Endothelial cell (in vitro differentiated cells): ENCODE results near the gene JAKMIP2. TPM values are rescaled to one million over a fixed set of nuclear protein-coding genes. Genes with fewer than 3 reads are reported as not detected.

ENCODE experiments used
- DNase-seq: peaks from one replicate; pipeline ENCODE4 v3.0.0; 2021; ENCODE audit warnings: low spot score
- H3K27ac Mint-ChIP-seq: one replicate; pipeline ENCODE4 v1.8.0; 2021; ENCODE audit warnings: mixed read lengths, inconsistent platforms; ENCODE audit not compliant: unreplicated experiment
- H3K27me3 Mint-ChIP-seq: one replicate; pipeline ENCODE4 v1.8.0; 2021; ENCODE audit warnings: mild to moderate bottlenecking, moderate library complexity, mixed read lengths, inconsistent platforms; ENCODE audit not compliant: unreplicated experiment
- H3K36me3 Mint-ChIP-seq: one replicate; pipeline ENCODE4 v1.8.0; 2021; ENCODE audit warnings: mild to moderate bottlenecking, low read depth, mixed read lengths, inconsistent platforms; ENCODE audit not compliant: unreplicated experiment
- H3K4me1 Mint-ChIP-seq: one replicate; pipeline ENCODE4 v1.8.0; 2021; ENCODE audit warnings: mild to moderate bottlenecking, mixed read lengths, inconsistent platforms; ENCODE audit not compliant: unreplicated experiment
- H3K4me3 Mint-ChIP-seq: one replicate; pipeline ENCODE4 v1.8.0; 2021; ENCODE audit warnings: mild to moderate bottlenecking, mixed read lengths, inconsistent platforms; ENCODE audit not compliant: unreplicated experiment
- H3K9me3 Mint-ChIP-seq: one replicate; pipeline ENCODE4 v1.8.0; 2021; ENCODE audit warnings: mixed read lengths, inconsistent platforms; ENCODE audit not compliant: unreplicated experiment
- total RNA-seq: library from RNA; stranded (reverse); fragmentation: NEBNext Ultra II Directional; extraction: Animal tissue kit (Norgen Biotek cat#: 25700); gene quantifications from one replicate; pipeline ENCODE4 v1.2.1, GENCODE V29; 2021; ENCODE audit not compliant: unreplicated experiment
- TF ChIP-seq, protein P1 (sequence below): fragments of 200-600 bp; sonication (generic); IDR thresholded peaks from one replicate; pipeline ENCODE4 v1.5.0; 2021; ENCODE audit warnings: antibody characterized with exemption; ENCODE audit not compliant: unreplicated experiment

The JAKMIP2 gene
- total RNA-seq, 1 donor from 2014 or later: 4.3 TPM

DNA sequence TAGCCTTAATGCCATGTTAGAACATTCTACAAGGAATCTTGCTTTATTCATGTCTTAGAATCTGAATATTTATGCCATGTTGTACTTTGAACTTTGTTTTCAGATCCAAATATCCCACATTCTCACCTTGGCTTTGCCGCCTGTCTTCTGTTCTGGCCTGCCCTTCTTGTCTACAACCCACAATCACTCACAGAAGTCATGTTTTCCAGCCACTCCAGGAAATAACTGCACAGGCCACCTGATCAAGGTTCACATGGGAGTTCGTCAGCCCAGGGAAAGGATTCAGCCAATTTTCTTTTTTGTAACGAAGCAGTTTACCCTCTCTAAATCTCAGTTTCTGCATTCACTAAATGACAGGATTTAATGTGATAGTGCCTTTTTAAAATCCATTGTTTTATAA, 70.5 kb downstream of the JAKMIP2 start:
- Mint-ChIP-seq H3K36me3 (no peaks in the 10 kb centered on the region), H3K4me1 (peaks cover 2% of the 10 kb centered on the region), H3K4me3 (no peak overlapping the region), H3K27me3 (no peaks in the 10 kb centered on the region), H3K27ac (no peak overlapping the region), H3K9me3 (no peaks in the 10 kb centered on the region)
- TF ChIP-seq, protein P1, sequence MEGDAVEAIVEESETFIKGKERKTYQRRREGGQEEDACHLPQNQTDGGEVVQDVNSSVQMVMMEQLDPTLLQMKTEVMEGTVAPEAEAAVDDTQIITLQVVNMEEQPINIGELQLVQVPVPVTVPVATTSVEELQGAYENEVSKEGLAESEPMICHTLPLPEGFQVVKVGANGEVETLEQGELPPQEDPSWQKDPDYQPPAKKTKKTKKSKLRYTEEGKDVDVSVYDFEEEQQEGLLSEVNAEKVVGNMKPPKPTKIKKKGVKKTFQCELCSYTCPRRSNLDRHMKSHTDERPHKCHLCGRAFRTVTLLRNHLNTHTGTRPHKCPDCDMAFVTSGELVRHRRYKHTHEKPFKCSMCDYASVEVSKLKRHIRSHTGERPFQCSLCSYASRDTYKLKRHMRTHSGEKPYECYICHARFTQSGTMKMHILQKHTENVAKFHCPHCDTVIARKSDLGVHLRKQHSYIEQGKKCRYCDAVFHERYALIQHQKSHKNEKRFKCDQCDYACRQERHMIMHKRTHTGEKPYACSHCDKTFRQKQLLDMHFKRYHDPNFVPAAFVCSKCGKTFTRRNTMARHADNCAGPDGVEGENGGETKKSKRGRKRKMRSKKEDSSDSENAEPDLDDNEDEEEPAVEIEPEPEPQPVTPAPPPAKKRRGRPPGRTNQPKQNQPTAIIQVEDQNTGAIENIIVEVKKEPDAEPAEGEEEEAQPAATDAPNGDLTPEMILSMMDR: no peak
- no peak for DNase-seq

DNA sequence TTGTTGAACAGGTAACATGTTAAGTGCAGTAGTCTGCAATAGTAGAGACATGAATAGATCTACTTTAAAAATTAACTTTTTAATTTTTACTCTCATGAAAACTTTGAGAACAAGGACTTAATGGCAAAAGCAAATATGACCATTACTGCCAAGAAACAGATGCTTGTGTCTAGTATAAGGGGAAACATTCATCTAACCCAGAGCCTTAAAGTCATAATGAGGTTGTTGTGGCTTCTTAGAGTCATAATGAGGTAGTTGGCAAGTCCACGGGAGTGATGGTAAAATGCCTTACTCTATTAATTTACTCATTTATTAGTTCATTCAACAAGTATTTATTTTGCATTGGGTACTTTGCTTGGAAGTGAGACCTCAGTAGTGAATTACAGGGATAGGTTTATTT, 71.5 kb downstream of the JAKMIP2 start:
- no peaks in the 10 kb centered on the region for H3K9me3 Mint-ChIP-seq
- no peaks in the 10 kb centered on the region for H3K27me3 Mint-ChIP-seq
- TF ChIP-seq, protein P1: no peak
- H3K4me1 Mint-ChIP-seq: peaks cover 2% of the 10 kb centered on the region
- H3K27ac Mint-ChIP-seq: no peak overlapping the region
- H3K4me3 Mint-ChIP-seq: no peak overlapping the region
- no peaks in the 10 kb centered on the region for H3K36me3 Mint-ChIP-seq
- no peak for DNase-seq

DNA sequence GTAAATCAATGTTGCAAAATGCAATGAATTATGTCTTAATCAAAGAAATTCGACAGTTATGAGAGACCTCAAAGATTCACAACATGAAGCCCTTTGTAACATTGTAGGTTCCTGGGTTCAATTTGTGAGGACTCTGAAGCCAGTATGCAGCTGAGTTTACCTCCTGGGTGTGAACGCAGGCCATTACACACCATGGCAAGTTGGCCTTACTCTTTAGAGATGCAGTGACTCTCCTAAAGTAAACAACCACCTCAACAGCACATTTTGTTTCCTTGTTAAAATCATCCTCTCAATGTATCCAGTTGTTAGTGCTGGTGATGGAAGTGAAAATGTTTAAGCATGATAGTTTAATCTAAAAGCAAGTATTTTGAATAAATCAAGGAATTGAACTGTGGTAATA, 73.8 kb downstream of the JAKMIP2 start:
- H3K27me3 Mint-ChIP-seq: no peaks in the 10 kb centered on the region
- TF ChIP-seq, protein P1: no peak
- H3K4me1 Mint-ChIP-seq: peaks cover 2% of the 10 kb centered on the region
- no peak overlapping the region for H3K4me3 Mint-ChIP-seq
- no peak for DNase-seq
- no peak overlapping the region for H3K27ac Mint-ChIP-seq
- H3K9me3 Mint-ChIP-seq: no peaks in the 10 kb centered on the region
- H3K36me3 Mint-ChIP-seq: no peaks in the 10 kb centered on the region

DNA sequence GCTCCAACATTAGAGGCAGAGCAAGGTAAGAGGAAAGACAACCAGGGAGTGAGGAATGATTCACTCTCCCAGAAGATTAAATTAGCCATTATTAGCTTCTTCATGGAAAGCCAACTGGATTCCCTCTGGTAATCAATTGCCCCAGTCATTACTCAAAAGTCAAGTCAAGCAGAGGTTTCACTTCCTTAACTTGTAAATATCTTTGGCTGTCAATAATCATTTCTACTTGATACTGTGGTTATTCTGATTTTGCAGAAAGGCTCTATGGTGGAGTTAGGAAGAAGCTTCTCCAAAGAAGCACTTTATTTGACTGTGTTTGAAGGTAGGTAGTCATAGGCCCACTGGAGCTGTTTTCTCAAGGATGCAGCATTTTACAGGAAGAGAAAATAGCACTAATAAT, 78.0 kb downstream of the JAKMIP2 start:
- TF ChIP-seq, protein P1: no peak
- no peak for DNase-seq
- Mint-ChIP-seq H3K36me3 (no peaks in the 10 kb centered on the region), H3K4me3 (no peak overlapping the region), H3K4me1 (no peaks in the 10 kb centered on the region), H3K9me3 (no peaks in the 10 kb centered on the region), H3K27me3 (no peaks in the 10 kb centered on the region), H3K27ac (no peak overlapping the region)

DNA sequence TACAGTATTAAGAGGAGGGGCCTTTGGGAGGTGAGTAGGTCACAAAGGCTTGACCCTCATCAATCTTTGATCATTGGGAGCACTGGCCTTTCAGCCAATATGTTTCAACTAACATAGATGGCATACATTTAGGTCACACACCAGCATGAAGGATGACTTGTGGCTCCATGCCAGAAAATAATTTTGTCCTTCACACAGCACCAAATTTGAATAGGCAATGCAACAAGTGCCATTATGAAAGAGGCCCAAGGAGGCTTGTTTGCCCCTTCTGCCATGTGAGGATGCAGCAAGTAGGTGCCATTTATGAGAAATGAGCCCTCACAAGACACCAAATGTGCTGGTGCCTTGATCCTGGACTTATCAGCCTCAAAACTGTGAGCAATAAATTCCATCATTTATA, 81.1 kb downstream of the JAKMIP2 start:
- H3K4me3 Mint-ChIP-seq: no peak overlapping the region
- H3K4me1 Mint-ChIP-seq: no peaks in the 10 kb centered on the region
- H3K27me3 Mint-ChIP-seq: no peaks in the 10 kb centered on the region
- TF ChIP-seq, protein P1: no peak
- H3K27ac Mint-ChIP-seq: no peak overlapping the region
- DNase-seq: no peak
- peaks cover 7% of the 10 kb centered on the region for H3K9me3 Mint-ChIP-seq
- H3K36me3 Mint-ChIP-seq: peaks cover 19% of the 10 kb centered on the region
